AG04450 (cell line): ENCODE measurements around the gene PRKCQ. TPM values are rescaled to one million over a fixed set of nuclear protein-coding genes. Genes with fewer than 3 reads are reported as not detected.

ENCODE experiments used
- CTCF ChIA-PET: fragments of 300-600, 350-600 bp; formaldehyde crosslinking; extraction: SDS; loops from one replicate; lab custom pipeline; 2022; ENCODE audit warnings: antibody characterized with exemption, inconsistent platforms; lab: Charles Lee
- POLR2A ChIA-PET: fragments of 350-600 bp; formaldehyde crosslinking; extraction: SDS; loops from one replicate; lab custom pipeline; 2021; ENCODE audit warnings: antibody characterized with exemption, inconsistent platforms; lab: Yijun Ruan, JAX
- DNase-seq: peaks from one replicate; pipeline ENCODE4 v3.0.0-alpha.2; 2011; ENCODE audit warnings: low read depth, low spot score
- H3K27ac ChIP-seq: one replicate; pipeline ENCODE4 v1.5.1; 2012; ENCODE audit warnings: low read depth, low read length, control low read depth
- H3K27me3 ChIP-seq: one replicate; pipeline ENCODE4 v1.6.0; 2012; ENCODE audit warnings: low read length; ENCODE audit not compliant: control insufficient read depth, insufficient read depth
- H3K4me3 ChIP-seq: 2 replicates; pipeline ENCODE4 v1.5.1; 2011; ENCODE audit warnings: mild to moderate bottlenecking, low read depth, low read length, control low read depth
- H3K9me3 ChIP-seq: 2 replicates; pipeline ENCODE4 v1.5.1; 2012; ENCODE audit warnings: low read length; ENCODE audit not compliant: control insufficient read depth, insufficient read depth
- CTCF ChIP-seq: IDR thresholded peaks from 2 replicates; pipeline ENCODE4 v1.5.1; 2011; ENCODE audit warnings: low read depth, low read length, control low read depth, inconsistent platforms
- polyA plus RNA-seq: library from polyadenylated mRNA; depleted of rRNA; stranded (reverse); fragments of >200 nt; gene quantifications from 2 replicates; pipeline ENCODE4 v1.2.3, GENCODE V29; 2011

Gene PRKCQ
- polyA plus RNA-seq, 1 experiment, result 0.10 TPM

- CTCF ChIA-PET, result no interaction called here
- POLR2A ChIA-PET, result no interaction called here
These were observed 15.7 kb downstream of the PRKCQ start for GRCh38 chr10:6564367-6564766.

GRCh38 chr10:6563731-6564130 is 16.3 kb downstream of the PRKCQ start:
- ChIA-PET CTCF (no interaction called here), POLR2A (no interaction called here)
- peaks cover 3% of the 10 kb centered on the region for H3K27me3 ChIP-seq
- H3K4me3 ChIP-seq, result no peak overlapping the region
- no peak for DNase-seq
- no peak overlapping the region for H3K27ac ChIP-seq
- no peaks in the 10 kb centered on the region for H3K9me3 ChIP-seq
- TF ChIP-seq CTCF, result no peak

More at GRCh38 chr10:6564367-6564766, 15.7 kb downstream of the PRKCQ start:
- H3K4me3 ChIP-seq, result no peak overlapping the region
- H3K27ac ChIP-seq, result no peak overlapping the region
- no peaks in the 10 kb centered on the region for H3K9me3 ChIP-seq
- no peak for TF ChIP-seq CTCF
- peaks cover 3% of the 10 kb centered on the region for H3K27me3 ChIP-seq
- DNase-seq, result no peak

GRCh38 chr10:6563075-6563474 is 17.0 kb downstream of the PRKCQ start:
- no peak overlapping the region for H3K4me3 ChIP-seq
- H3K27ac ChIP-seq, result no peak overlapping the region
- ChIA-PET CTCF (no interaction called here), POLR2A (no interaction called here)
- H3K27me3 ChIP-seq, result peaks cover 3% of the 10 kb centered on the region
- DNase-seq, result no peak
- H3K9me3 ChIP-seq, result no peaks in the 10 kb centered on the region
- no peak for TF ChIP-seq CTCF

- Histone ChIP-seq H3K27ac (no peak overlapping the region), H3K27me3 (peaks cover 3% of the 10 kb centered on the region), H3K4me3 (no peak overlapping the region), H3K9me3 (no peaks in the 10 kb centered on the region)
- POLR2A ChIA-PET, result no interaction called here
- TF ChIP-seq CTCF, result no peak
- CTCF ChIA-PET, result interaction anchor here (1.6 kb wide), 1 partner anchor 18 kb away, joined by 5 read pairs; no protein-coding TSS in a partner anchor
- no peak for DNase-seq
These were observed 17.9 kb downstream of the PRKCQ start for GRCh38 chr10:6562221-6562620.

GRCh38 chr10:6561552-6561951 is 18.5 kb downstream of the PRKCQ start:
- Histone ChIP-seq H3K27ac (no peak overlapping the region), H3K9me3 (no peaks in the 10 kb centered on the region), H3K4me3 (no peak overlapping the region), H3K27me3 (peaks cover 3% of the 10 kb centered on the region)
- CTCF ChIA-PET, result interaction anchor here (1.6 kb wide), 1 partner anchor 19 kb away, joined by 5 read pairs; no protein-coding TSS in a partner anchor
- no peak for DNase-seq
- no peak for TF ChIP-seq CTCF
- POLR2A ChIA-PET, result no interaction called here
